ENCODE results near the gene SLC25A29.

Gene SLC25A29

DNA sequence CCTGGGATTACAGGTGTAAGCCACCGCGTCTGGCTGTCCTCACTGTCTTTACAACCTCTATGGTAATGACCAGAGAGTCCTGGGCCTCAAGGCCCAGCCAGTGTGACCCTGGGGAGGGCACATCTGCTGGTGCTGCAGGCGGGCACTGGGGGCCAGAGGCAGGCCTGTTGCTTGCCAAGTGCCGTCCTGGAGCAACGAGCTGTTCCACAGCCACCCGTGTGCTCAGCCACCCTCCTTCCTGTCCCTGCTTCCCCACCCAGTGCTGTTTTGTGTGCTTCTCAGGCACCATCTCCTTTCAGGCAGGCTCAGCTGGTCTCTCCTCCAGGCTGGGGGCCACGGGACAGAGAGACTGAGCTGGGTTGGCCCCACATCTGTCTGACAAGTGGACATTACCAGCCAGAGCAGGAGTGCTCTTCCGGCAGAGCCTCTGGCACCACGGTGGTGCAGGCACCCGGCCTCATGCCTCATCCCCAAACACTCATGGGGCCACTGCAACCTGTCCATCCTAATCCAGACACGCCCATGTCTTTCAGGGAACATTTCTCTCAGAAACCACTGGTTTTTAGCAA lies 25.9 kb upstream of the SLC25A29 start:
- DNase-seq (ENCODE audit: low spot score) = no peak
- POLR2A ChIA-PET (ENCODE audit: low non-redundant PET) = no interaction called here
- CTCF ChIA-PET = interaction anchor here (0.7 kb wide), 1 partner anchor 25 kb away, joined by 3 read pairs; no protein-coding TSS in a partner anchor
- peak overlapping the region; percentile 3; the same call in 1 of the 2 replicates for H3K27ac ChIP-seq
- TF ChIP-seq, protein P1, sequence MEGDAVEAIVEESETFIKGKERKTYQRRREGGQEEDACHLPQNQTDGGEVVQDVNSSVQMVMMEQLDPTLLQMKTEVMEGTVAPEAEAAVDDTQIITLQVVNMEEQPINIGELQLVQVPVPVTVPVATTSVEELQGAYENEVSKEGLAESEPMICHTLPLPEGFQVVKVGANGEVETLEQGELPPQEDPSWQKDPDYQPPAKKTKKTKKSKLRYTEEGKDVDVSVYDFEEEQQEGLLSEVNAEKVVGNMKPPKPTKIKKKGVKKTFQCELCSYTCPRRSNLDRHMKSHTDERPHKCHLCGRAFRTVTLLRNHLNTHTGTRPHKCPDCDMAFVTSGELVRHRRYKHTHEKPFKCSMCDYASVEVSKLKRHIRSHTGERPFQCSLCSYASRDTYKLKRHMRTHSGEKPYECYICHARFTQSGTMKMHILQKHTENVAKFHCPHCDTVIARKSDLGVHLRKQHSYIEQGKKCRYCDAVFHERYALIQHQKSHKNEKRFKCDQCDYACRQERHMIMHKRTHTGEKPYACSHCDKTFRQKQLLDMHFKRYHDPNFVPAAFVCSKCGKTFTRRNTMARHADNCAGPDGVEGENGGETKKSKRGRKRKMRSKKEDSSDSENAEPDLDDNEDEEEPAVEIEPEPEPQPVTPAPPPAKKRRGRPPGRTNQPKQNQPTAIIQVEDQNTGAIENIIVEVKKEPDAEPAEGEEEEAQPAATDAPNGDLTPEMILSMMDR (conservative IDR thresholded peaks at IDR 0.05; ENCODE audit: low read depth) = no peak

DNA sequence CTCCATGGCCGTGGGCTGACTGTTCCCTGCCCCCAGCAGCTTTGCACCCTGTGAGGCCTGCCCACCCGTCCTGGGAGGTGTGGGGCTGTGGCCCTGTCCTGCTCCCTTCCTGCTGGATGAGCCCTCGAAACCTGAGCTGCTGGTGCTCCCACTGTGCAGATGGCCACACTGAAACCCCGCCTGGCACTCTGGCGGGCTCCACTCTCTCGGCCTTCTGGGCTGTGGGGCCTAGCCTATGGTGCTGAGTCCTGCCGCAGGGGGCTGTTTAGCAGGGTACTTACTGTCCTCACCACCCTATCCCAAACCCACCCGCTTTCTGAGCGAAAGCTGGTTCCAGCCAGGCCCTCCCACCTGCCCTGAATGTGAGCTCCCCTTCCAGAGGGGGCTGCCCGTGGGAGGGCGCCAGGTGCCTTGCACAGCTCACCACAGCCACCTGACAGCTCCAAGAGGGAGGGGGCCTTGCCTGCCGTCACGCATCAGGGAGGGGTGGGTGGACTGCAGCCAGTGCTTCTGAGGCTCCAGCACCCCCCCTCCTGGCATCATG lies 24.2 kb upstream of the SLC25A29 start:
- CTCF ChIA-PET = interaction anchor here (0.6 kb wide), 1 partner anchor 8 kb away, joined by 3 read pairs; no protein-coding TSS in a partner anchor
- POLR2A ChIA-PET (ENCODE audit: low non-redundant PET) = no interaction called here
- no peak overlapping the region for H3K27ac ChIP-seq
- TF ChIP-seq, protein P1 (conservative IDR thresholded peaks at IDR 0.05; ENCODE audit: low read depth) = no peak
- no peak for DNase-seq (ENCODE audit: low spot score)

DNA sequence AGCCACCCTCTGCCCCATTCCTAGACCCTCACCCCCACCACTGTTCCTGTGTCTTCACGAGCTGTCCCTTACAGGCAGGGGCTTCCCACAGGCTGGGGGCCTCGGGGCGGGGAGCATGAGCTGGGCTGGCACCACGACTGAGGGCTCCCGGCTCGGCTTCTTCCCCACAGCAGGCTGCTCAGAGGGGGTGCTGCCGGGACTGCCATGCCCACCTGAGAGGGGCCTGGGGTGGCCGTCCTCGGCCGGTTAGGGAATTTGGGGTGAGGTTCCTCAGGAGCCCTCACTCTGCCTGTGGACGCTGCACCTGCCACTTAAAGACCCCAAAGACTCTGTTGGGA lies 23.7 kb upstream of the SLC25A29 start:
- POLR2A ChIA-PET (ENCODE audit: low non-redundant PET) = no interaction called here
- TF ChIP-seq, protein P1 (conservative IDR thresholded peaks at IDR 0.05; ENCODE audit: low read depth) = no peak
- DNase-seq (ENCODE audit: low spot score) = no peak
- CTCF ChIA-PET = interaction anchor here (0.6 kb wide), 1 partner anchor 7 kb away, joined by 4 read pairs; no protein-coding TSS in a partner anchor
- H3K27ac ChIP-seq = no peak overlapping the region

DNA sequence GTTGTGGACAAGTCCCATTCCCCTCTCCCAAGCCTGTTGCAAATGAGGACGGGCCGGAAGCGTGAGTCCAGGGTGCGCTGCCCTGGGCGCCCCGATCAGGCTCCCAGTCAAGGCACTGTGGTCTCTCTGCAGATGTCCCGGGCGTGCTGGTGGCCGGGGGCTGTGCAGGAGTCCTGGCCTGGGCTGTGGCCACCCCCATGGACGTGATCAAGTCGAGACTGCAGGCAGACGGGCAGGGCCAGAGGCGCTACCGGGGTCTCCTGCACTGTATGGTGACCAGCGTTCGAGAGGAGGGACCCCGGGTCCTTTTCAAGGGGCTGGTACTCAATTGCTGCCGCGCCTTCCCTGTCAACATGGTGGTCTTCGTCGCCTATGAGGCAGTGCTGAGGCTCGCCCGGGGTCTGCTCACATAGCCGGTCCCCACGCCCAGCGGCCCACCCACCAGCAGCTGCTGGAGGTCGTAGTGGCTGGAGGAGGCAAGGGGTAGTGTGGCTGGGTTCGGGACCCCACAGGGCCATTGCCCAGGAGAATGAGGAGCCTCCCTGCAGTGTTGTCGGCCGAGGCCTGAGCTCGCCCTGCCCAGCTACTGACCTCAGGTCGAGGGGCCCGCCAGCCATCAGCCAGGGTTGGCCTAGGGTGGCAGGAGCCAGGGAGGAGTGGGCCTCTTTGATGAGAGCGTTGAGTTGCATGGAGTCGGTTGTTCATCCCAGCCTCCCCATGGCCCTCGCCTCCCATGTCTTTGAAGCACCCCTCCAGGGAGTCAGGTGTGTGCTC lies 23.2 kb upstream of the SLC25A29 start:
- H3K27ac ChIP-seq = no peak overlapping the region
- TF ChIP-seq, protein P1 (conservative IDR thresholded peaks at IDR 0.05; ENCODE audit: low read depth) = no peak
- DNase-seq (ENCODE audit: low spot score) = no peak
- CTCF ChIA-PET = interaction anchor here (0.6 kb wide), 1 partner anchor 8 kb away, joined by 4 read pairs; no protein-coding TSS in a partner anchor
- POLR2A ChIA-PET (ENCODE audit: low non-redundant PET) = no interaction called here

DNA sequence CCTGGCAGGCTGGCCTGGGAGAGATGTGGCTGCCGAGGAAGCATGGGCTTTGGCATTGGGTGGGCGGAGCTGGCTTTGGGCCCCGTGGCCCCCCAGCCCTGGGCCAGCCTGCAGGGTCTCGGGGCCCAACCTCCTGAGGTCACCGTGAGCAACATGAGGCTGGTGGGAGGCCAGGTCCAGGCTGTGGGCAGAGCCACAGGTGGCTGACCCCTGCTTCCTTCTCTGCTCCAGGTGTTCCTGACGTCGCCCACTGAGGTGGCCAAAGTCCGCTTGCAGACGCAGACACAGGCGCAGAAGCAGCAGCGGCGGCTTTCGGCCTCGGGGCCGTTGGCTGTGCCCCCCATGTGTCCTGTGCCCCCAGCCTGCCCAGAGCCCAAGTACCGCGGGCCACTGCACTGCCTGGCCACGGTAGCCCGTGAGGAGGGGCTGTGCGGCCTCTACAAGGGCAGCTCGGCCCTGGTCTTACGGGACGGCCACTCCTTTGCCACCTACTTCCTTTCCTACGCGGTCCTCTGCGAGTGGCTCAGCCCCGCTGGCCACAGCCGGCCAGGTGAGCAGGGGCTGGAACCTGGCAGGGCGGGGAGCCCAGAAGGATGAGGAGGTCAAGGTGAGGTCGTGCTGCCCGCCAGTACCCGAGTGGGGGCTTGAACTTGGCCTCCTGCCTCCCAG lies 22.4 kb upstream of the SLC25A29 start:
- ChIA-PET POLR2A (ENCODE audit: low non-redundant PET) (no interaction called here), CTCF (no interaction called here)
- no peak overlapping the region for H3K27ac ChIP-seq
- DNase-seq (ENCODE audit: low spot score) = no peak
- TF ChIP-seq, protein P1 (conservative IDR thresholded peaks at IDR 0.05; ENCODE audit: low read depth) = no peak

DNA sequence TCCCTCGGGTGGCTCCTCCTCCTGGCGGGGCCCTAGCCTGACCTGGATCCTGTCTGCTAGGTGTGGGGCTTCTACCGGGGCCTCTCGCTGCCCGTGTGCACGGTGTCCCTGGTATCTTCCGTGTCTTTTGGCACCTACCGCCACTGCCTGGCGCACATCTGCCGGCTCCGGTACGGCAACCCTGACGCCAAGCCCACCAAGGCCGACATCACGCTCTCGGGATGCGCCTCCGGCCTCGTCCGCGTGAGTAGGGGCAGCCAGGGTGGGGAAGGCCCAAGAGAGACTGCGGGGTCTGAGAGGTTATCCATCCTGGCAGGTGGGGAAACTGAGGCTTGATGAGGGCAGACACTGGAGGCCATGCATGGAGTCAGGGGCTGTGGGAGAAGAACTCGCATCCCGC lies 20.9 kb upstream of the SLC25A29 start:
- CTCF ChIA-PET = no interaction called here
- TF ChIP-seq, protein P1 (conservative IDR thresholded peaks at IDR 0.05; ENCODE audit: low read depth) = no peak
- POLR2A ChIA-PET (ENCODE audit: low non-redundant PET) = no interaction called here
- no peak overlapping the region for H3K27ac ChIP-seq
- no peak for DNase-seq (ENCODE audit: low spot score)
